NCI-H2227 (cell line): Measurements from ENCODE around the gene RPL5.

Experiments used
- DNase-seq: peaks from one replicate; lab custom pipeline; 2025; ENCODE audit not compliant: unreplicated experiment; lab: John Stamatoyannopoulos, UW

The RPL5 gene

GRCh38 chr1:92817986-92818764 lies 13.7 kb upstream of the RPL5 start:
- peak; percentile 43 for DNase-seq

DNA sequence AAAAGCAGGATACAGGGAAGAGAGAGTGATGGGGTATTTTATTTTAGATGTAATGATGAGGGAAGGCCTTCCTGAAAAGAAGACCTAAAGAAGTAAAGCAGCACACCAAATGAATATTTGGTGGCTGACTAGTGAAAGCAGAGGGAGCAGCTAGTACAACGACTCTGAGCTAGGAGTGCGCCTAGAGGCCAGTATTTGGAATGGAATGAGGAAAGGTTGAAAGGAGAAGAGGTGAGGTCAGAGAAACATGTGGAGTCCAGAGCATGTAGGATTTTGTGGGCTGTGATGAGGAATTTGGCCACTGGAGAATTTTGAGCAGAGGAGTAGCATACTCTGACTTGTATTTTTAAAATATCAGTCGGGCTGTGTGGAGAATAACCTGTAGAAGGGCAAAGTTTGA lies 11.8 kb upstream of the RPL5 start:
- DNase-seq, result no peak

DNA sequence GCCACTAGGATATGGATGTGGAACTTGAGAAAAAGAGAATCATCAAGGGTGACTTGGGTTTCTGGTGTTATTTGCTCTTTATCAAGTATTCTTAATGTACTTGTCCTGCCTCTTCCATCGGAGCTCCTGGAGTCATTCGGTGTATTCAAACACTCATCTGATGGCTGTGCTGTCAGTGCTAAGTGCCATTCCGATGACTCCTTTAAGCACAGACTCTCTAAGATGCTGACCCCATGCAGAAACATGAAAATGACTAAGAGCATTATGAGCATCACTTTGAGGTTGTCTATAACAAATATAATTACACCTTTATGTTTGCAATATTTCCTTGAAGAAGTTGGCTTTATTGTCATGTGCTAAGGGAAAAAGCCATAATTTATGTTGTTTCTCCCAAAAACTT lies 11.3 kb upstream of the RPL5 start:
- DNase-seq, result no peak

GRCh38 chr1:92822879-92823278 lies 9.0 kb upstream of the RPL5 start:
- DNase-seq, result no peak

- DNase-seq, result no peak
Measured at GRCh38 chr1:92826792-92827191, 5.0 kb upstream of the RPL5 start.

DNA sequence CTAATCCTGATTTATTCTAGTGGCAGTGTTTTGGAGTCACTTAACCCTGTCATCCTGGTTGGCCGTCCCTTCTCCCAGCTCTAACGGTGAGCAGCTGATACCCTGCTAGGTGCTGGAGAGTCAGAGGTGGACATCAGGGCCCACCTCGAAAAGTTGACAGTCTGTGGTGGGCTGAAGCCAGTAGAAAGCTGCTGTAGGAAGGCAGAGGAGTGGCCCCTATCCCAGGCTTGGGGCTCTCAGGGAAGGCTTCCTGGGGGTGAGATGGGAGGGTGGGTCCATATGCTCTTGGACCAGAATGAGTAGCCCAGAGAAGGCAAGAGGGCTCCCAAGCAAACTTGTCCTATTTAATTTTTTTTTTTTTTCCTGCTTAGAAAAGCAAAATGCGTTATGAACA lies 475 bp upstream of the RPL5 start:
- no peak for DNase-seq

- DNase-seq, result peak; percentile 45
Measured at GRCh38 chr1:92832537-92833114, 786 bp downstream of the RPL5 start.

- DNase-seq, result no peak
Measured at GRCh38 chr1:92833840-92834239, 2.0 kb downstream of the RPL5 start.

DNA sequence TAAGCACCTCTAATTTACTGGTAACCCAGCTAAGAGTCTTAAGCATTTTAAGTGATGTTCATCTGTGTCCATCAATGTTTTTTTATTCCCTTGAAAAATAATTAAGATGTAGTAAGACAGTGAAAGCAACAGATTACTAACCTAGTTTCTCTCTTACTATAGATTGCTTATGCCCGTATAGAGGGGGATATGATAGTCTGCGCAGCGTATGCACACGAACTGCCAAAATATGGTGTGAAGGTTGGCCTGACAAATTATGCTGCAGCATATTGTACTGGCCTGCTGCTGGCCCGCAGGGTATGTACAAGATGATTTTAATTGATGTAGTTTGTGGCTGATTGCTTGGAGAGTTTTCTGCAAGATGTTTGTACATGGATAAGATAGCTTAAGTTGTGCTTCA lies 2.8 kb downstream of the RPL5 start:
- no peak for DNase-seq

- DNase-seq, result no peak
Measured at GRCh38 chr1:92837062-92837461, 5.2 kb downstream of the RPL5 start.

- DNase-seq, result no peak
Measured at GRCh38 chr1:92838519-92838918, 6.7 kb downstream of the RPL5 start.

- DNase-seq, result no peak
Measured at GRCh38 chr1:92839442-92839841, 7.6 kb downstream of the RPL5 start.

GRCh38 chr1:92840600-92840999 lies 8.8 kb downstream of the RPL5 start:
- no peak for DNase-seq

GRCh38 chr1:92842082-92843045 lies 10.5 kb downstream of the RPL5 start:
- DNase-seq, result no peak

DNA sequence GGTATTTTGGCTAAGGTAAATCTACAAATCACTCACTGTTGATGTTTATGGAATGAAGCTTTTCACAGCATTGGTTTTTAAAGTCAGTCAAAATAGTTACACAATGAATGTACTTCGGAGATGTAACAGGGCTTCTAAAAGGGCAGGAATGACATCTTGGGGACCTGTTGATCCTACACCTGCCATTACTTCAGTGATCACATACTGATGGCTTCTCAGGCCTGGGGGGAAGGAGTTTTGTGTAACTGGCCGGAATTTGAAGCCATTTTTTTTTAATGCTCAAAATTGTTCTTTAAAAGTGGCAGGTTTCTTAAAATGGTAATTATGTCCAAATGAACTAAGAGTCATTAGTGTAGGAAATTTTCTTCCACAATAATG lies 11.2 kb downstream of the RPL5 start:
- no peak for DNase-seq

DNA sequence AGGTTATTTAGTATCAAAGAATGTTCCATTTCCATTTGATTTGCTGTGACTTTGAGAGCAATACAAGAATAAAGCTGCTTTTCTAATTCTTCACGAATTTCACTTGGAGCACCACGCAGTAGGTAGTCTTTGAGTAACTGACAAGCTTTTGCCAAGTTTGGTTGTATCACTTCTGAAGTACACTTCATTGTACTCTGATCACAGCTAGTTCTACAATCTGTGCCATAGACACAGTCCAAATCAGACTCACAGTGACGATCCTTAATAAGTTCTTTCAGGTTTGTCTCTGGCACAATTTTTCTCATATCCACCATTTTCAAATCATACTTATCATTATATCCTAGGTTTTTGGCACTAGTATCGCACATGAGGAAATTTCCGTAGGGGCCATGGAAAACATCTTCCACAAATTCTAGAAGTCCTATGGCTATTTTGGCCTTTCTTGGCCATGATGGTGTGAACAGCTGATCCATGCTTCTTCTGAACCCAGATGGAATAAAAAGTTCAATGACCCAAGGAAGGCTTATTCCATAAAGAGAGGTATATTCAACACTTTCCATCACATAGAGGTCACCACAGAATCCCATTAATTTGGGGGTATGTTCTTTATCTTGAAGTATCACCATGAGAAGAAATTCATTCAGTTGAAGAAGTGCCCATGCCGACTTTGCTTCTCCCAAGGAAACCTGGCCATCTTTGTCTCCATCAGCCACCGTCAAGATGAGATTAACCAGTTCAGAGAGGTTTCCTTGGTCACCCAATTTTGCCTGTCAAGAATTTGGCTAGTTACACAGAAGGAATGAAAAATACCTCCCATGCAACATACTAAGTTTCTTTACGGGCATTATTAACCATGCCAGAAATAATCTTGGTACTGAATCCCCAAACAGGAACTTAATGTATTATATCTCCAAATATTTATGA lies 11.9 kb downstream of the RPL5 start:
- DNase-seq, result no peak

GRCh38 chr1:92844439-92844838 lies 12.6 kb downstream of the RPL5 start:
- no peak for DNase-seq

DNA sequence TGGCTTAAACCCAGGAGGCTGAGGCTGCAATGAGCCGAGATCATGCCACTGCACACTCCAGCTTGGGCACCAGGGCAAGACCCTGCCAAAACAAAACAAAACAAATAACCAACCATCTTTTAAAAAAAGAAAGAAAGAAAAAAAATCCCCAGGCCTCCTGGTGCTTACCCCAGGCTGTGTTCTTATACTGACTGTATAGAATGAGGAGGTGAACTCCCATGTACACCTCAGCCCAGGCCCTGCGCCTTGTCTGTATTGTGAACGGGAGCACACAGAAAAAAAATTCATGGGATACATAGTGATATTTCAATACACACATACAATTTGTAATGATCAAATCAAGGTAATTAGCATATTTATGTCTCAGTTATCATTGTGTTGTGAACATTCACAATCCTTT lies 14.1 kb downstream of the RPL5 start:
- no peak for DNase-seq

- no peak for DNase-seq
Measured at GRCh38 chr1:92848201-92848600, 16.4 kb downstream of the RPL5 start.

- no peak for DNase-seq
Measured at GRCh38 chr1:92850019-92850418, 18.2 kb downstream of the RPL5 start.

DNA sequence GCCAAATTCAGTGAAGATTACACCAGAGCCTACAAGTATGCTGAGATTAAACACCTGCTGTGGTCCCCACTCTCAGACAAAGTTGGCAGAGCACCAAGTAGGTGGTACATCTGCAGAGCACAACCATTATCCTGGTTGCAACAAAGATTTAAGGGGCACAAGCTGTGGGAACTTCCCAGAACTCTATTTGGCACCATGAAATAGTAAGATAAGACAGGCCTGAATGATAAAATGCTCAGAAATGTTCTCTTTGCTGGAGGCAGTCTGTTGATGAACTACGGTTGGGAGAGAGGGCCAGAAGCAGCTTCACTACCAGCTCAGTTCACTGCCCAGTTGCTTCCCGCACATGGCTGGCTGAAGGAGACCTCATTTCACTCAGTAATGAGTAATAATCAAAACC lies 19.9 kb downstream of the RPL5 start:
- DNase-seq, result peak; percentile 54
